ENCODE measurements around the gene C19orf73.
"Not testable (repeated sequence)": the region's sequence is repeated elsewhere in the genome, so short reads cannot be mapped to it uniquely, and the experiment has no call there.

C19orf73 gene

GRCh38 chr19:49101160-49101559 lies 17.8 kb downstream of the C19orf73 start:
- no peak for DNase-seq (ENCODE audit: low spot score)

DNA sequence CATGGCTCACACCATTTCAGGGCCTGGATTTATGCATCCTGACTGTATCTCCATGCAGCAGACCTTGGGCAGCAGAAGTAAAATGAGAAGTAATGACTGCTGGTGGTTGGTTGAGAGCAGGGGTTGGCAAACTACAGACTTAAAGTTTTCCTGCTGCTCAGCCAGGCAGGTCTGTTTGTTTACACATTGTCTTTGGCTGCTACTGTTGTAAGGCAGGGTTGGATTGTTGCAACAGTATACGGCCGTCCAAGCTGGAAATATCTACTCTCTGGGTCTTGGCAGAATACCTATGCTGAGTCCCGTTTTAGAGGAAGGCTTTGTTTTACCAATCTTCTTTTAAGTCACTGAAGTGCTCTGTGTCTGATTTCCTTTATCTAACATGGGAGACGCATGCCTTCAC lies 20.1 kb downstream of the C19orf73 start:
- no peak for DNase-seq (ENCODE audit: low spot score)

DNA sequence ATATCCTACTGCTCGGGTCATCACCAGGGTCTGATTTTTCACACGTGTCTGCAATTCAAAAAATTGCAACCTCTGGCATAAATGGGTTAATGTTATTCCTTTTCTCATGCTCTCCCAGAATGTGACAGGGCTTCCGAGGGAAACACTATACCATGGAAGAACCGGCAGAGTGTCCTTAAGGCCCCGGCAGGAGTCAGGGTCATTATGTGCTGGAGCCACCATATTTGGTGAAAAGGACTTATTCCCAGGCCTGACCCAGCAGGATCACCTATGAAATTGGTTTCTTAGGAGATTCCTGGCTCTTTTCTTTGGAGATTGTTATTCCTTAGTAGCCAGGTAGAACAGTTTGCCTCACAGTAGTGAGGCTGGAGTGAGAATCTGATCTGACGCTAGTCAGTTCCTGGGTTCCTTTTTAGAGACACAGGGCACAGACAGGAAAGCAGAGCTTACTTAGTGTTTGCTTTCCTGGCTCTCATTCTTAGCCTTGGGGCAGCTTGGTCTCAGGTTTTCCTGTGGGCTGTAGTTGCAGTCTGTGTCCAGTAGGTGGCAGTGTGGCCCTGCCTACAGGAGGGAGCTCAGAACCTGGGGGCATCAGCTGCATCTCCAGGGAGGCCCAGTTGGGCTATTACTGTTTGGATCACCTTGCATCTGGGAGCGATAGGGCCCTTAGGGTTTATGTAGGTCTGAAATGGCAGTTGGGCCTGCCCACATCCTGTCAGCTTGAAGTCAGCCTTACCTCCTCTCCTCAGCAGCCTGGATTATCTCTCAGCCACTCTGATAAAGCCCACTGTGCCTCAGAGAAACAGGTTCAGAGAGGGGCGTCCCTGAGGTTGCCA lies 21.3 kb downstream of the C19orf73 start:
- DNase-seq (ENCODE audit: low spot score) = peak; percentile 85

- no peak for DNase-seq (ENCODE audit: low spot score)
Measured at GRCh38 chr19:49094505-49095482, 24.1 kb downstream of the C19orf73 start.

DNA sequence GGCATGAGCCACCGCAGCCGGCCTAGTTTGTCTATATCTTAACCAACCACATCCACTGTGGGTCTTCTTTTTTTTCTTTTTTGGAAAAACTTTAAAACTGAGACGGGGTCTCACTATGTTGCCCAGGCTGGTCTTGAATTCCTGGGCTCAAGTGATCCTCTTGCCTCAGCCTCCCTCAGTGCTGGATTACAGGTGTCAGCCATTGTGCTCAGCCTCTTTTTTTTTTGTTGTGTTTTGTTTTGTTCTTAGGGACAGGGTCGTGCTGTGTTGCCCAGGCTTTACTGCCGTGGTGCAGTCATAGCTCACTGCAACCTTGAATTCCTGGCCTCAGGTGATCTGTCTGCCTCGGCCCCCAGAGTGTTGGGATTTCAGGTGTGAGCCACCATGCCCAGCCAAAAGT lies 26.3 kb downstream of the C19orf73 start:
- DNase-seq (ENCODE audit: low spot score) = no peak

GRCh38 chr19:49091391-49092038 lies 27.4 kb downstream of the C19orf73 start:
- DNase-seq (ENCODE audit: low spot score) = no peak

DNA sequence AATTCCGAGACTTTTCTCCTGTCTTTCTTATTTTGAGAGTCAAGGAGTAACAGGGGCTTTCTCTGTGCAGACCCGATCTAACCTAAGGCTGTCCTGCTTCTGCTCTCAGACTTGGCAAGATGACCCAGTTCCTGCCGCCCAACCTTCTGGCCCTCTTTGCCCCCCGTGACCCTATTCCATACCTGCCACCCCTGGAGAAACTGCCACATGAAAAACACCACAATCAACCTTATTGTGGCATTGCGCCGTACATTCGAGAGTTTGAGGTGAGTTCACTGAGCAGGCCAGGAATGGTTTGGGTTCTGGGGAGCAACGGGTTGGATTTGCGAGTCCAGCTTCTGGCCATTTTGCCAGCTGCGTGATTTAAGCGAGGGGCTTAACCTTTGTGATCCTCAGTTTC lies 32.6 kb downstream of the C19orf73 start:
- no peak for DNase-seq (ENCODE audit: low spot score)

DNA sequence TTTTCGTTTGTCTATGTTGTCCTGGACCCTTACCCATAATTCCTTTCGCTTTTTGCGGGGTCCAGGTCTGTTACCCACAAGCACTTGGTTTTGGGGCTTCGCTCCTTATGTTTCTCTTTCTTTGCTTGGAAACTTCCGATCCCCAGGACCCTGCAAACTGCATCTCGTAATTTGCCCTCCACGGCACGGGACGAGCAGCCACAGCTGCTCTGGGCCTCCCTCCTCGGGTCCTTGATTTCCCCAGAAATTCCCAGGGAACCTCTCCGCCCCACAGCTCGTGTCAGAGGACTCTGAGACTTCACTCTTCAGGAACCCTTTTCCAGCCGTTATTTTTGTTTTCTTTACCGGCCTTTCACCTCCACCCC lies 33.1 kb downstream of the C19orf73 start:
- DNase-seq (ENCODE audit: low spot score) = peak; percentile 34

DNA sequence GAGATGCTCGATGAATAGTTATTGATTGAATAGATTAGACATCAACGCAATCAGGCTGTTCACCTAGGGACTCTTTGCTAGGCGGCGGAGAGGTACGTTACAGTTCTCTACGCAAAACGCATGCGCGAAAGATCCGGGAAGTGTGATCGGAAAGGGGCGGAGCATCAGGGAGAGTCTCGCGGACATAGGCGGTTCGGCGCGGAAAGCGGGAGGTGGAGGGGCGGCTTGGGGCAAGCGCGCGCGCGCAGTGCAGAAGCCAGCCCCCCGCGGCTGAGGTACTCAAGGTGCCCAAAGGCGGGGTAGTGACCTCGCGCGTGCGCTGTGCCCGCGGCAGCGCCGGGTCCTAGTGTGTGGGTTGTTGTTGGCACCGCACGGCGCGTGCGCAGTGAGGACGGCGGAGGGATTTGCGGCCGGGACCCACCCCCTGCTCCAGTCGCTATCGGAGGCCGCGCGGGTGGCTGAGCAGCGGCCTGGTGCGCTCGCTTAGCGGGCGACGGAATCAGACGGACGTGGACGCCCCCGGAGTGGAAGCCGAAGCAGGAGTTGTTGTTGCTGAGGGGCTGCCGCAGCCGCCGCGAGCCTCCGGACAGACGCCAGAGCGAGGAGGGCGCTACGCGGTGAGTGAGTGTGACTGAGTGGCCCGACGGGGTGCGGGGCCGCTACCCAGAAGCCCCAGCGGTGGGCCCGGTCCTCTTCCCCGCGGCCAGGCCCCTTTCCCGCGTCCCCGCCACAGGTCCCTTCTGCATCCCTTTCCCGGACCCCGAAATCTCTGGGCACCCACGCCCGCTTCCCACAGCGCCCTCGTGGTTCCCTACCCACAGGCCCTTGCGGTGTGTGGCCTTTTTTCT lies 33.7 kb downstream of the C19orf73 start, which contains the start of gene SNRNP70:
Gene SNRNP70 (plus strand): TSS at position 432 of the 848 bp plus-strand sequence. CDS start 964 bp downstream, outside the sequence.
- DNase-seq (ENCODE audit: low spot score) = peak; percentile 100

- DNase-seq (ENCODE audit: low spot score) = no peak
Measured at GRCh38 chr19:49084206-49085019, 34.5 kb downstream of the C19orf73 start.

DNA sequence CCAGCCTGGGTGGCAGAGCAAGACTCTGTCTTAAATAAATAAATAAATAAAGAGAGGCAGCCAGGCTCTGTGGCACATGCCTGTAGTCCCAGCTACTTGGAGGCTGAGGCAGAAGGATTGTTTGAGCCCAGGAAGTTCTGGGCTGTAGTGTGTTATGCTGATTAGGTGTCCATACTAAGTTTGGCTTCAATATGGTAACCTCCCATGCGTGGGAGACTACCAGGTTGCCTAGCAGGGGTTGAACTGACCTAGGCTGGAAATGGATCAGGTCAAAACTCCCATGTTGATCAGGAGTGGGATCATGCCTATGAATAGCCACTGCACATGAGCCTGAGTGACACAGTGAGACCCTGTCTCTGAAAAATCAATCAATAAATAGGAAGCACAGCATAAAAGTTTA lies 37.7 kb downstream of the C19orf73 start:
- DNase-seq (ENCODE audit: low spot score) = no peak

- no peak for DNase-seq (ENCODE audit: low spot score)
Measured at GRCh38 chr19:49080392-49080791, 38.6 kb downstream of the C19orf73 start.

DNA sequence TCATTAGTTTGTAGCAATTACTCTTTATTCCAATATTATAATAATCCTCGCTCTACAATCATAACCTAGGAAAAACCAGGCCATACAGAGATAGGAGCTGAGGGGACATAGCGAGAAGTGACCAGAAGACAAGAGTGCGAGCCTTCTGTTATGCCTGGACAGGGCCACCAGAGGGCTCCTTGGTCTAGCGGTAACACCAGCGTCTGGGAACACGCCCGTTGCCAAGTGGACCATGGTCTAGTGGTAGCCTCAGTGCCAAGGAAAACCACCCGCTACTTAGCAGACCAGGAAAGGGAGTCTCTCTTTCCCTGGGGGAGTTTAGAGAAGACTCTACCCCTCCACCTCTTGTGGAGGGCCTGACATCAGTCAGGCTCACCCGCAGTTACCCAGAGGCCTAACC lies 44.1 kb downstream of the C19orf73 start:
- DNase-seq (ENCODE audit: low spot score) = not testable (repeated sequence)

- DNase-seq (ENCODE audit: low spot score) = peak; percentile 71
Measured at GRCh38 chr19:49073514-49074378, 45.2 kb downstream of the C19orf73 start.

GRCh38 chr19:49071860-49072547 lies 46.9 kb downstream of the C19orf73 start:
- DNase-seq (ENCODE audit: low spot score) = peak; percentile 72

DNA sequence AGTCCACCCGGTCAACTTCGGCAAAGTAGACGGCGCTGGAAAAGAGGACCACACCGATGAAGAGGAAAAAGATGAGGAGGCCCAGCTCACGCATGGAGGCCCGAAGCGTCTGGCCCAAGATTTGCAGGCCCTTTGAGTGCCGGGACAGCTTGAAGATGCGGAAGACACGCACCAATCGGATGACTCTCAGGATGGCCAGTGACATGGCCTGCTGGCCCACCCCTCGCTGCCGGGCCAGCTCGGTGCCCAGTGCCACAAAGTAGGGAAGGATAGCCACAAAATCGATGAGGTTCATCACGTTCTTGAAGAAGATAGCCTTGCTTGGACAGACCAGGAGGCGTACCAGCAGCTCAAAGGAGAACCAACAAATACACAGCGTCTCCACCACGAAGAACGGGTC lies 48.5 kb downstream of the C19orf73 start:
- no peak for DNase-seq (ENCODE audit: low spot score)

- no peak for DNase-seq (ENCODE audit: low spot score)
Measured at GRCh38 chr19:49069026-49069425, 49.9 kb downstream of the C19orf73 start.

All from D341Med (cell line).